Activated T-cell treated with anti-CD3 and anti-CD28 coated beads for 48 hours (primary cell): ENCODE measurements around the gene GMEB2.

Source experiments
- DNase-seq: peaks from one replicate; pipeline ENCODE4 v3.0.0-alpha.2; 2020; ENCODE audit warnings: low read depth

Gene GMEB2

DNA sequence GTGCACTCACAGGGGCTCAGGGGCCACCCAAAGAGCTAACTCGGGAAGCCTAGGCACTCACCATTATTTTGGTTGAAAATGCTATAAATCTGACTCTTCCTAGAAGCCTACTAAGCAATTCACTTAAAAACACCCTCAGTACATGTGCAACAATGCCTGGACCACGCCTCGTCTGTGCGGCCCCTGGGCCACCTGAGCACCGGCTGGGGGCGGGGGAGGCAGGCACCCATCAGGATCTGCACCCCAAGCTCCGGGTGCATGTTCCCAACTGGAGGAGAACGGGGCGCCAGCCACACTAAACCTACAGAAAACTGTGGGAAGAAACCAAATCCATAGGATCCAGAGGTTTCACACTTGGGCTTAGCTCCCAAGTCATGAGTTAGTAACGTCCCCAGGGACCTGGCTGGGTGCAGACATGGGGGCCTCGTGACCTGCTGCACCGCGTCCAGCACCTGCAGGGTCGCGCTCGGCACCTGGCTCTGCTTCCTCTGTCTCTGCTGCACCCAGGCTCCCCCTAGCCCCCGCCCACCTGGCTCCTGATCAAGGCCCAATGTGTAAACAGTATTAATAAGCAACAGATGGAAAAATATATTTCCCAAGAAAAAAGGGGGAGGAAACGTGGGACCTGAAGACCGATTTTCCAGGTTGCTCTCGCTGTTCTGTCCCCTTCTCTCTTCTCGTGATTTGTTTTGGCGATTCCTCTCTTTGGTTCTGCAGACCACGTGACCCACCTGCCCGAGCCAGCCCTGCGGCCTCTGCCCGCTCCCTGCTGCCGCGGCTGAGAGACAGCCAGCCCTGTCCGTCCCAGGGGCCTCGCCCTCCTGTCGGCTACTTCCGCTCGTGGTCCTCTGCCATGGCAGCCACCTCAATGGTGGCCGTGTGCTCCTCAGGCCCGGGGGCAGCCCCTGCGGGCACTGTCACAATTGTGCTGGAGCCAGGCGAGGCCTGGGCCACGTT is 37.4 kb downstream of the GMEB2 start:
- DNase-seq, result no peak

DNA sequence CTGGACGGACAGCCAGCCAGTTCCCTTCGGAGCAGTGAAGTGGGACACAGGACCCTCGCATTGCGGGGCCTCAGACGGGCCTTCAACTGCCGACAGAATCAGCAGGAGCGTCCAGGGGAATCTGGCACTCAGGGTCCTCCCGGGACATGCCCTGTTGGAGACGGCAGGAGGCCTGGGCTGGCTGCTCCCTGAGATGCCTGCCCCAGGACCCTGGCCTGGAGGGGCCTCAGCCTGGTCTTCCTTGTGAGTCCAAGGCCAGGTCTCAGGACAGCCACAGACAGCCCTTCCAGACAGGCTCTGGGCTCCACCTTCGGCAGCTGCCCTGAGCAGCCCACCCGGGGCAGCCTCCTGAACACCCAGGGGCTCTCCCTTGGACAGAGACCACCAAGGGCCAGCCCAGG is 38.3 kb downstream of the GMEB2 start:
- DNase-seq, result no peak

DNA sequence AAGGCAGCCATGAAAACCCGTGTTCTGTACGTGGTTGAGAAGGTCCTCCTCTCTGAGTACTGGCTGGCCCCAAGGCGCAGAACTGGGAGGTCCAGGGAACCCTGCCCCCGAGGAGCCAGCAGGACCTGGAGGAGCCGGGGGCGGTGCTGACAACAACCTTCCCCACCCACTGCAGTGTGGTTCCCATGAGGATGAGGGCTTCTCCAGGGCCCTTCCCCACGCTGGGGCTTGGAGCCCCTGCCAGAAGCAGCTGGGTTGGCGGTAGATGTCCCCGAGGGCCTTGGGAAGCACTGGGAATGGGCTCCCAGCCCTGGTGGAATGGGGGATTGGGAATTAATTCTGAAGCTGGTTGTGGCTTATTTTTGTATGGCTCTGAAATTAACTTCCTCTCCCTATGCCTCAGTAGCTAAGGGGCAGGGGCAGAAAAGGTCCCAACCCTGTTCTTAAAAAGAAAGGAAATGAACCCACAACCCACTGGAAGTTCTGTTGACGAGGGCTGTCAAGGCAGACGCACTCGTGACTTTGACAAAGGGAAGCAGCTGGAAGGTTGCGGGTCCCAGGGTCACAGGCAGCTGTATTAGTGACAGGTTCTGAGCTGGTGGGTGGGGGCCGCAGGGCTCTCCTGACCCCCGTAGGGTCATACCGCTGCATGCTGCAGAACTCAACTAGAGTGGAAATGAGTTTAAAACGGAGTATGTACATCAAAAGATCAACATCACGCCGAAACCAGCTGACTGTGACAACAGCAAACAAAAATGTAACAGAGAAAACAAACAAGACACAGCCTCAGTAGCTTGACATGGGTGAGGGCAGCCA is 38.9 kb downstream of the GMEB2 start:
- DNase-seq, result no peak

DNA sequence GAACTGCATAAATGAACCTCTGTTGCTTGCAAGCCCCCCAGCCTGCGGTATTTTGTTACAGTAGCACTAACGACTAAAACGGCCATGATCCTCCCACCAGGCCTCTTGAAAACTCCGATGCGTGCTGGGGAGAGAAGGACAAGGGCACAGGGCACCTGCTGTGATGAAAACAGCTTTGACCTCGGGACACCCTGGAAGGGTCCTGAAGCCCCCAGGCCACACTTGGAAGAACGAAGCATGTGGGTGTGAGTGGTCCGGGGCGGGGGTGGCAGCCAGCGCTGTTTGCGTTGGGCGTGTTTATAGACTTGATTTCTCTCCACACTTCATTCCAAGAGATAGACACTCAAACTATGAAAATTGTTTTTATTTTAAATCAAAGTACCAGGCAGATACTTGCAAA is 39.6 kb downstream of the GMEB2 start:
- no peak for DNase-seq

DNA sequence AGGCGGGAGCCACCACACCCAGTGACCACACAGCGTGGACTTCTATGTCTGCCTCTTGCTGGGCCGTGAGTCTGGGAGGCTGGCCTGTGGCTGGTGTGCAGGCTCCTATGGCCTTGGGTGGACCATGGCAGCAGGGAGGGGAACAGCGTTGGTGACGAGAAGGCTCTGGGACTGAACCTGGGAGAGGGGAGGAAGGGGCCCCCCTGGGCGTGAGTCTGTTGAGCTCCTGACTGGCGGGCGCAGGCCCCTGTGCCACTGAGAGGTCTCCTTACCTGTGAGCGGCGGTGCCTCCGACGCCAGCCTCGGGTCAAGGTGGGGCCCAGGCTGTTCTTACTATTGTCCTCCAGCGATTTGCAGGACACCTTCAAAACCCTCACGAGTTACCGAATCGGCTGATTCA is 40.1 kb downstream of the GMEB2 start:
- DNase-seq, result no peak

DNA sequence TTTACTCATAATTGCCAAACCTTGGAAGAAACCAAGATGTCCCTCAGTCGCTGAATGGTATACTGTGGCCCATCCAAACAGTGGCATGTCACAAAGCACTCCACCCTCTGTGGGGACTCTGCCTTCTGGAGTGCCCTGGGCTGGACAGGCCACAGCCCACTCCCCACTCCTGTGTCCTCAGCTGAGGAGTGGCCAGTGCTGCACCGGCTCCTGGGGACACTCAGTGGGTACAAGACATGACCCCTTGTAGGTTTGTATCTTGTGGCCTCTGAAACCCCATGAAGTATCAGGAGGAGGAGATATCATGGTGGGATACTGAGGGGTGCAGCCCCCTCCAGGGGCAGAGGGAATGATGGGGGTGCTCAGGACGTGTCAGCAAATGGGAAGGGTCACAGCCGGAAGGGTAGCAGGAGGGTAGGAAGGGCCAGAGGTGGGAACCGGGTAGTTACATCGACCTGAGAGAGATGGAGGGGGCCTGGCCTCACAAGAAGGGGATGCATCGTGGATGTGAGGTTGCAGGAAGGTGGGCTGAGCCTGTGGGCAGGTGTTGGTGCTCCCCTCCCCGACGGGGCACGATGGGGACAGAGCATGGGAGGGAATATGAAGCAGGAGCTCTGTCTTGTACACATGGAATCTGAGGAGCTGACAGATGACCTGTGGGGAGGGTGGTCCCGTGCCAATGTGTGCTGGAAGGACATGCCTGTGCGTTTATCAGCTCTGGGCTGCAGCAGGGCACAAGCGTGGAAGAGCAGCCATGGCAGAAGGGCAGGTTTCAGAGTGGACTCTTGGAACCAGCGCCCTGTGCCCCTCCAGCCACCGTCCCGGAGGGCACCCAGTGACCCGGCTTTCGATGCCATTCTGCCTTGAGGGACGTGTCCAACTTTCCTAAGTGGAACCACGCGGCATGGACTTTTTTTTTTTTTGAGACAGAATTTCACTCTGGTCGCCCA is 41.0 kb downstream of the GMEB2 start:
- DNase-seq, result no peak

DNA sequence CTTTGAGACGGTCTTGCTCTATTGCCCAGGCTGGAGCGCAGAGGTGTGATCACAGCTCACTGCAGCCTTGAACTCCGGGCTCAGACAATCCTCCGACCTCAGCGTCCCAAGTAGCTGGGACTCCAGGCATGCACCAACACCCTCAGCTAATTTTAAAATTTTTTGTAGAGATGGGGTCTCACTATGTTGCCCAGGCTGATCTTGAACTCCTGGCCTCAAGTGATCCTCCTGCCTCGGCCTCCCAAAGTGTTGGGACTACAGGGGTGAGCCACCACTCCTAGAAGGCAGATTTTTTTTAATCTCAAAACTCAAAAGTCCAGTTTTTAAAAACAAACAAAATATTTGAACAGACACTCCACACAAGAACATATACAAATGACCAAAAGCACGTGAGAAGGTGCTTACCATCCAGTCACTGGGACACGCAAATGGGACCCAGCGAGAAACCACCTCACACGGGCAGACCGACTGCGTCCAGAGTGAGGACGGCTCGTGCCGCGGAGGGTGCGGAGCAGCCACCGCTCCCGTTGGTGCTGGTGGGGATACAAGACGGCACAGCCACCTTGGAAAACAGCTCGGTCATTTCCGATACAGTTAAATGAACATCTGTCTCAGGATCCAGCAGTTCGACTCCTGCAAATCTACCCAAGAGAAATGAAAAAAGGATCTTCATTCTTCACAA is 44.4 kb downstream of the GMEB2 start:
- DNase-seq, result no peak

DNA sequence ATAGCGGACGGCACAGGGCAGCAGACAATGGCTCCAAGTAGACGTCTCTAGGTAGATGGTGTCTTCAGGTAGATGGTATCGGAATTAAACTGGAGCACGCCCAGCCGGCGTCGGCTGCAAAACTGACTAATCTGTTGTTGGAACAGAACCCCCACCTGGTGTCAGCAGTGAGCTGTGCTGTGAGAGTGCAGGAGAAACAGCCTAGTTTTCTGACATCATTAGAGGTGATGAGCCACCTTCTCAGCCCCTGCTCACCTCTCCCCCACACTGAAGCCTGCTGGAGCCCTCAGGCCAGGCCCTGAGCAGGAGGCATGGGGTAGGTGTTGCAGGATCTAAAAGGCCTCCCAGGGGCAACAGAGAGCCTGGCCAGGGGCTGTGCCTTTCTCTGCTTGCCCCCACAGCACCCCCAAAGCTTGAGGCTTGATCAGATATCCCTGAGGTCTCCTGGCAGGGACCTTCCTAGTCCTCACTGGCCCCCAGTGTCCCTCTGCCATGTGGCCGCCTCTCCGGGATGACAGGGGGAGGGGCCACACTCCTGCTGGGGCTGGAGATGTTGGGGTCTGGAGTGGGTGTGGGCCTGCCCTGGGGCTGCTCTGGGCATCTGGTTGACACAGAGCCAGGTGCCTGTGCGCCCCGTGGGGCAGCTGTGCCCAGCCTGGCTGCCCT is 46.0 kb downstream of the GMEB2 start:
- DNase-seq, result peak; percentile 51

DNA sequence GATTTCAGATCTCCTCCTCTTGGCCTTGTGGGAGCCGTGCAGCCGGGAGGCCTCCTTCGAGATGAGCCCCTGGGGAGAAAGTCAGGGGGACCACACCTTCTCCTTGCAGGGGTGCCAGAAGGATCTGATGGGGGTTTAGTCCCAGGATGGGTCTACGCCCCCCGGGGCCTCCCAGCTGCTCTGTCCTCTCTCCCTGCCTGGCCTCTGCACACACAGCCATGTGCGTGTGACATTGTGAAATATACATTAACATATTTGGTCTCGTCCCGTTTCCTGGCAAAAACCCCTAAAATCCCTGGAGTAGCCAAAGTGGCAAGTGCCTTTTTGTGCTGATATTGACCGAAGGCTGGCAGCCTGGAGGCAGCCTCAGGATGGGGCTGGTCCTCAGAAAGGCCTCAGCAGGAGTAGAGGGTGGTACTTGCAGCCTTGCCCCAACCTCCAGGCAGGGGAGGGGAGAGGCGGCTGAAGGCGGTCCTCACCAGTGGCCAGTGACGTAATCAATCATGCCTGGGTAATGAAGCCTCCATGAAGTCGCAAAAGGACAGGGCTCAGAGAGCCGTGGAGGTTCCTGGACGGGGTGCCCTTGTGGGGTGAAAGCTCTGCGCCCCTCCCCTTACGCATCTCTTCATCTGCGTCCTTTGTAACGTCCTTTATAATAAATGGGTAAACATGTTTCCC is 47.7 kb downstream of the GMEB2 start:
- no peak for DNase-seq

DNA sequence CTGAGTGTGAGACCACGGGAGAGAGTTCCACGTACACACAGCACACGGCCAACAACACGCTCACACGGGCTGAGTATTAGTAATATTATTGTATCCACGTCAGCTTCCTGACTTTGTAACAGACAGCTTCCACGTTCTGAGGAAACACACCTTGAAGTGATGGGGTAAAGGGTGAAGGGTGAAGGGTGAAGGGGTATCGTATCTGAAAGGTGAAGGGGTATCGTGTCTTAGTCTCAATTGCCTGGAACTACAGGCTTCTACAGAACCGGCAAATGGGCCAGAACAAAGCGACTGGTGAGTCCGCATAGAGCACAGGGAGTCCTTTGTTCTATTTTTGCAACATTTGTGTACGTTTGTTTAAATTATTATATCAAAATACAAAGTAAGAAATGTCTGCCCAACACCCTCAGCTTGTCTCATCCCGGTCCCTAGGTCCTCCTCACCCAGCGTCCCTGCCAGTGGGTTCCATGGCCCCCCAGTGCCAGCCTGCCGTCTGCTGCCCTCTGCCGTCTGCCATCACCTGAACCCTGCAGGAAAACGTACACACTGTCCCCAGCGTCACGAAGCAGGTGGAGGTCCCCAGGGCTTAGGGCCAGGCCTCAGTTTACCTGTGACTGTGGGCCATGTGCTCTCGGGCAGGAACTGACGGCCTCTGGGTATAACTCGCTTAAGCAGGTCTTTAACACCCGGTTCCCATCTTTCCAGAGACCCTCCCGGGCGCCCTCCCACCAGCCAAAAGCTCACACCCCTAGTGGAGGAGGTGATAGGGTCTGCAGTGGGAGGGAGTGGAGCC is 48.5 kb downstream of the GMEB2 start:
- DNase-seq, result no peak

DNA sequence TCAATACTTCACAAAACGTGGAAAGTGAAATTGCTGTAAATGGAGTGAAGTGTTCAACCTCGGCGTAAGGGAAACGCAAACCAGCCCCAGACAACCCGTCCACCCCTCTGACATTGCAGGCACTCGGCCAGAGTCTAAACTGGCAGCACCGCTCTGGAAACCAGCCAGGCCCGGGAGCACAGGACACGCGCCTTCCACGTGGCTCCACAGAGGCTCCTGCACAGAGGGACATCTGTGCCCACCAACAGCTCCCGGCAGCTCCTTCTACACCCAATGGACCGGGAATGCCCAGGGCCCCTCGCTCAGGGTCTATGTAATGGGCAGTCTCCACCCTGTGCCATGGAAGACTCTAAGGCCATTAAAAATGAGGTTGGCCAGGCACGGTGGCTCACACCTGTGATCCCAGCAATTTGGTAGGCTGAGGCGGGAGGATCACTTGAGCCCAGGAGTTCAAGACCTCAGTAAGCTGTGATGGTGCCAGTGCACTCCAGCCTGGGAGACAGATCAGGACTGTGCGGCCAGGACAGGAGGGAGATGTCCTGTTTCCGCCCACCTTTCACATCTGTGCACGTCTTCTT is 49.5 kb downstream of the GMEB2 start:
- DNase-seq, result no peak

DNA sequence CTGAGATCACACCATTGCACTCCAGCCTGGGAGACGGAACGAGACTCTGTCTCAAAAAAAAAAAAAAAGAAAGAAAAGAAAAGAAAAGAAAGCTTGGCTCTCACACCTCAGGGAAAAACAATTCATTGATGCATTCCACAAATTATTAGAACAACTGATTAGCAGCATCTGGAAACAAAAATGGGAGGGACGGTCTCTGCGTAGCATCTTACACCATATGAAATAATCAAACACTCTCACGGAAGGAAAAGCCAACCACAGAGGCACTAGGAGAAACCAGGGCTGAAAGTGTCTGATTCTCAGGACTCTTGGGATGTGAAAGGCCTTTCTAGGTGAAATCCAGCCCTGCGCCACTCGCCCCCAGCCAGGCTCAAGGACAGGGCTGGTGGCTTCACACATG is 50.6 kb downstream of the GMEB2 start:
- DNase-seq, result no peak

DNA sequence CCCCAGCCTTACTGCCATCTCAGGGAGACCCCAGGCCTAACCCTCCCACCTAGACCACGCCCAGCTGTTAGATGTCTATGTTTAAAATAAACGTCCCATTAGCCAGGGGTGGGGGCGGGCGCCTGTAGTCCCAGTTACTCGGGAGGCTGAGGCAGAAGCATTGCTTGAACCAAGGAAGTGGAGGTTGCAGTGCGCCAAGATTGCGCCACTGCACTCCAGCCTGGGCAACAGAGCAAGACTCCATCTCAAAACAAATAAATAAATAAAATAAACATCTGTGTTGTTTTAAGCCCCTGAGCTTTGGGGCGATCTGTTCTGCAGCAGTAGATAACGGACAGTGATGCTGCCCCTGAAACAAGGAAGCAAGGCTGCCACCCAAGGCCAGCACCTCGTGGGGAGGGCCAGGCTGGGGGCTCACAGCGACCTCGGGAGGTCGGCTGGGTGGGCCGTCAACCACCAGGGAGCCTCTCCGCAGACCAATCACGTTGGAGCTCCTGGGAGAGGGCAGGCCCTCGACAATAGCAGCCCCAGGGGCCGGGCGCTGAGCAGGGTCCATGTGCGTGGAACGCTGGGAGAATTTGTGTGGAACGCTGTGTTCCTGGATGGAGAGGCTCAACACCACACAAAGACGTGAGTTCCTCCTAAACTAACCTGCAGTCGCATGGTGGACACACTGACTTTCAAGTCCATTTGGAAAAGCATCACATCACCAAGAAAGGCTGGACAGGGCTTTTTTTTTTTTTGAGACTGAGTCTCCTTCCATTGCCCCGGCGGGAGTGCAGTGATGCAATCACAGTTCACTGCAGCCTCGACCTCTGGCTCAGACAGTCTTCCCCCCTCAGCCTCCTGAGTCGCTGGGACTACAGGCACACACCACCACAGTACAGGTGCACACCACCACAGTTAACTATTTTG is 51.8 kb downstream of the GMEB2 start:
- no peak for DNase-seq

DNA sequence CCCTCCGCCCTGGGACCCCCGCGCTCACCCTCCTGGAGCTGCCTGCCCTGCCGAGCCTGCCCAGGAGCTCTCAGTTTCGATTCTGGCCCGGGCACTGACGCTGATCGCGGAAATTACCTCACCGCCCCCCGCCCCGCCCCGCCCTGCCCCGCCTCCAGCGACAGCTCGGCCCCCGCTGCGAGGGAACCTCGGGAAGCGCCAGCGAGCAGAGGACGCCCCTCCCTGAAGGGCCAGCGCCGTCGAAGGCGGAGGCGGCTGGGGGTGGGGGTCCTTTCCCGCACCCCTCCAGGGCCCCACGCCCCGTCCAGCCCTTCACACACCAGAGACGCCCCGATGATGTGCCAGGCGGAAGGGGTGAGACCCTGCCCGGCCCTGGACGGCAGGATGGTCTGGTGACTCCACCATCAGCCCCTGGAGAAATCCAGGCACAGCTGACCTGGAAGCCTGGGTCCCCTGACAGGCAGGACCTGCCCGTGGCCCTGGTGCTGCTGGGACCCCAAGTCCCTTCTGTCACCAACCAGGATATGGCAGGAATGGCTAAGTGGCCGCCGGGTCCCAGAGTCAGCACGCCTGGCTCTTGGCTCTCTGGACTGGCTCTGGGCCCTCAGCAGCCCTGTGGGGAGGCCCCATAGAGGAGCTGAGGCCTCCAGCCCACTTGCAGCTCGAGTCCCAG is 52.6 kb downstream of the GMEB2 start, which contains the start of gene HELZ2:
Gene HELZ2, minus strand, starts transcription at position 84 of the 673 bp plus-strand sequence. CDS start 1,854 bp downstream, outside the sequence.
- DNase-seq, result peak; percentile 38

DNA sequence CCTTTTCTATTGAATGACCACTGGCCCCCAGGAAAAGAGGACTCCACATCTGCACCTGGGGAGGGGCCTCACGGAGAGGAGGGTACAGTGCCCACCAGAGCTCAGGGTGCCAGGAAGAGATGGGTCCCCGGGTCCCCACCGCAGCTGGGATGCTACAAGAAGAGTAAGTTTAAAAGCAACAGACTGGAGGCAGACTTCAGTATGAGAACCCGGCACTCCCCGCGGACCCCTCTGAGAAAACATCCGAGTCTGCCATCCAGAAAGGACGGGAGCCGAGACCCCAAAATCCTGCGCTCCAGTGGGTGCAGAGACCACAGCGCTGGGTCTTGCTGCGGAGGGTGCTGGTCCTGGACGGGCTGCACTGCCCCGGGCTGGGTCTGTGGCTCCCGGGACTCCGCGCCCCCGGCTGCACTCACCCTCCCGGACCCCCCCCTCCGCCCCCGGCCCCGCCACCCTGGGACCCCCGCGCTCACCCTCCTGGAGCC is 53.2 kb downstream of the GMEB2 start:
- DNase-seq, result no peak

DNA sequence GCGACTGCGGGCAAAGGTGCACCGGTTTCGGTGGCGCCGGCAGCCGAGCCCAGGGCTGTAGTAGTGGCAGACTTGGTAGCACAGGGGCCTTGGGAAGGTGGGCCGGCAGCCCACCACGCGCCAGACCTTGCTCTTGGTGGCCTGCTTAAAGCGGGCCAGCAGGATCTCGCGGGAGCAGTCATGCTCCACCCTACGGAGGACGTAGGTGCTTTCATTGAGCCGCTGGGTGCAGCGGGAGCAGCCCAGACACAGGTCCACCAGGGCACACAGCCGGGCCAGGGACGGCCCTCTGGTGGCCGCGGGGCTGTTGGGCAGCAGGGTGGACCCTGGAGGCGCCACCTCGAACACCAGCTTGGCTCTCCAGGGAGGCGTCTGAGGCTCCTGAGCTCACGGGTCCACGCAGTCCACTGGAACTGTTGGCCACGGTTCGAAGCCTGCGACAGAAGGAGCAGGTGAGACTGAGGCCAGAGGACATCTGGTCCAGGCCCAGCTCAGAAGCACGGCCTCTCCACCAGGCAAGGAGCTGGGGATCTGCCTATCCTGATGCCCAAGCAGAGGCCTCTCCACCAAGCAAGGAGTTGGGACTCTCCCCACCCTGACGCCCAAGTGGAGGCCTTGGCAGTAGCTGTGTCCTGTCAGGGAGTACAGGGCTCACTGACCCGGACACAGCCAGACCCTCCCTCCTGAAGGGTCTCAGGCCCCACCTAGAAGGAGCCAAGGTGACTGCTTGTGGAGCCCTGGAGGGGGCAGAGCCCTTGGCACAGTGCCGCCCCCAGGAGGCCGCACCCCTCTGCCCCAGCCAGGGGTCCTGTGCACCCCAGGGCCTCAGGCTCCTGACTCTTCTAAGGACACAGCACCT is 53.9 kb downstream of the GMEB2 start:
- no peak for DNase-seq
